ENCODE measurements around the gene CPNE6.

CPNE6 gene

DNA sequence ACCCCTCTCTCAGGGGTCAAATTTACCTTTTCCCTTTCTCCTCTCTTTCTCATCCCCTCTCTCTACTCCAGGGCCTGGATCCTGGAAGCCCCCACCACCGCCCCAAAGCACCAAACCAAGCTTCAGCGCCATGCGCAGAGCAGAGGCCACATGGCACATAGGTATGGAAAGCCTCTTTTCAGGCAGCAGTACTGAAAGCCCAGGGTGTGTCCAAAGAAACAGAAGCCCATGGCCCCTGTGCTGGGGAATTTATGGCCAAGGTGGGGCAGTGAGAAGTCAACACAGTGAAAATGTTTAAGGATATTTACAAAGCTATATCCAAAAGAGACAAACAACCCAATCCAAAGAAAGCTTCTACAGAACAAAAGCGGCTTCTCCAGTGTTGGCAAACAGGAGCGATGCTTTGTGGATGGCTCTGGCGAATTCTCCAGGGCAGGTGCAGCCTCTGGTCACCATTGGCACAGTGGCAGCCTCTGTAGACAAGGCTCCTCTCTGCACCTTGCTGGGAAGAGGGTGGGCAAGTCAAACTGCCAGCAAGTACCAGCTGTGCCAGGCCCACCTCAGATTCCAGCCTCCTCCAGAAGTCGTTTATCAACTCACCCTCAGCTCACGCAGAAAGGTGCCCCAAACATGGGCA, 4.7 kb upstream of the CPNE6 start:
- ChIA-PET POLR2A (no interaction called here), CTCF (interaction anchor here (0.8 to 1.5 kb wide), 3 partner anchors 8 to 26 kb away, joined by 3 to 6 read pairs (median 6); no protein-coding TSS in a partner anchor)
- no peak overlapping the region for H3K27ac ChIP-seq (ENCODE audit: extremely low read depth, low read depth, low read length)

DNA sequence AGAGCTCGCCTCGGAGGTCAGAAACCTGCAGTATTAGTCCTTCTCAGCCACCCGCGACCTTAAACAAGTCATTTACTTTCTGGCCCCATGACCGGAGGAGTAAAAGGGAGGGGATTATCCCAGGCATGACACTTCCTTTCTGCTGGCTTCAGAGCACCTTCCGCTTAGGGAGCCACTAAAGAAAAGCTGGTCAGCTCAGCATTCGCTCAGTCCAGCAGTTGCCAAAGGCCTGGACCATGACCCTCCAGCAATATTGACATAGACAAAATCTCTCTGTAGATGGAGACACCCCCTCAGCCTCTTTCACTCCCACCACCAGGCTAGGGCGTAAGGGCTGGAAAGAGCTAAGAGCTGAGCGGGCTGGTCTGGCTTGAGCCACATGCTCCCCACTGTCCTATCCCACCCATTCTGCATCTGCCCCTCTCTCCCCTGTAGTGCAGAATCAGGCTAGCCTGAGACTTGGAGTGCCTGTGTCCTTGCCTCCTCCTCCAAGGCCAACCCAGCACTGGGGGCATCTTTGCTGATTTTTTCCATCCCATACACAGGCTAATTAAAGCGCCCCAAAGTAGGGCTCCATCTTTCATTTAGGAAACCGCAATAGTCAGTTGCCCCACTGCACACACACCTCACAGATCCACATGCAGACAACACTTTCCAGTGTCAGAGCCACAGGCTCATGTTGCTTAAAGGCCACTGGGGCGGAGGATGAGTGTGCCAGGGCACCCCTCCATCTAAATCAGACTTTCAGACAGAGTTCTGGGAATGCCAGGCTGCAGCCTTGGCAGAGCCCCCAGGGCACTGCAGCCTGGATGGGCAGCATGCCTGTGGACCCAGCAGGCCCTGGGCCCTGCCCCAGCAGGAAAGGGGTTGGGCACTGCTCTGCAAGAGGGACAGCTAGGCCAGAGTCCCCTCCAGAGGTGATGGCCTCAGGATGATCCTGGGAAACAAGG, 4.0 kb upstream of the CPNE6 start:
- H3K9me3 ChIP-seq (ENCODE audit: control insufficient read depth, insufficient read depth, low read depth, low read length) = no peaks in the 10 kb centered on the region
- H3K4me1 ChIP-seq (ENCODE audit: control insufficient read depth, insufficient read depth, low read length) = no peaks in the 10 kb centered on the region
- no peak overlapping the region for H3K27ac ChIP-seq (ENCODE audit: extremely low read depth, low read depth, low read length)
- CTCF ChIA-PET = interaction anchor here (0.7 to 1.5 kb wide), 4 partner anchors 9 to 41 kb away, joined by 3 to 7 read pairs (median 6); no protein-coding TSS in a partner anchor
- POLR2A ChIA-PET = no interaction called here
- H3K4me3 ChIP-seq (ENCODE audit: low read depth, low read length) = no peak overlapping the region
- H3K36me3 ChIP-seq (ENCODE audit: control insufficient read depth in 2 of 2, insufficient read depth in 1 of 2, low read length in 2 of 2) = no peaks in the 10 kb centered on the region
- TF ChIP-seq ZNF624 (tag by site-specific recombination; IDR thresholded peaks at IDR 0.05) = no peak
- TF ChIP-seq, protein P1, sequence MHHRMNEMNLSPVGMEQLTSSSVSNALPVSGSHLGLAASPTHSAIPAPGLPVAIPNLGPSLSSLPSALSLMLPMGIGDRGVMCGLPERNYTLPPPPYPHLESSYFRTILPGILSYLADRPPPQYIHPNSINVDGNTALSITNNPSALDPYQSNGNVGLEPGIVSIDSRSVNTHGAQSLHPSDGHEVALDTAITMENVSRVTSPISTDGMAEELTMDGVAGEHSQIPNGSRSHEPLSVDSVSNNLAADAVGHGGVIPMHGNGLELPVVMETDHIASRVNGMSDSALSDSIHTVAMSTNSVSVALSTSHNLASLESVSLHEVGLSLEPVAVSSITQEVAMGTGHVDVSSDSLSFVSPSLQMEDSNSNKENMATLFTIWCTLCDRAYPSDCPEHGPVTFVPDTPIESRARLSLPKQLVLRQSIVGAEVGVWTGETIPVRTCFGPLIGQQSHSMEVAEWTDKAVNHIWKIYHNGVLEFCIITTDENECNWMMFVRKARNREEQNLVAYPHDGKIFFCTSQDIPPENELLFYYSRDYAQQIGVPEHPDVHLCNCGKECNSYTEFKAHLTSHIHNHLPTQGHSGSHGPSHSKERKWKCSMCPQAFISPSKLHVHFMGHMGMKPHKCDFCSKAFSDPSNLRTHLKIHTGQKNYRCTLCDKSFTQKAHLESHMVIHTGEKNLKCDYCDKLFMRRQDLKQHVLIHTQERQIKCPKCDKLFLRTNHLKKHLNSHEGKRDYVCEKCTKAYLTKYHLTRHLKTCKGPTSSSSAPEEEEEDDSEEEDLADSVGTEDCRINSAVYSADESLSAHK (tag by site-specific recombination; IDR thresholded peaks at IDR 0.05) = no peak
- TF ChIP-seq, protein P2, sequence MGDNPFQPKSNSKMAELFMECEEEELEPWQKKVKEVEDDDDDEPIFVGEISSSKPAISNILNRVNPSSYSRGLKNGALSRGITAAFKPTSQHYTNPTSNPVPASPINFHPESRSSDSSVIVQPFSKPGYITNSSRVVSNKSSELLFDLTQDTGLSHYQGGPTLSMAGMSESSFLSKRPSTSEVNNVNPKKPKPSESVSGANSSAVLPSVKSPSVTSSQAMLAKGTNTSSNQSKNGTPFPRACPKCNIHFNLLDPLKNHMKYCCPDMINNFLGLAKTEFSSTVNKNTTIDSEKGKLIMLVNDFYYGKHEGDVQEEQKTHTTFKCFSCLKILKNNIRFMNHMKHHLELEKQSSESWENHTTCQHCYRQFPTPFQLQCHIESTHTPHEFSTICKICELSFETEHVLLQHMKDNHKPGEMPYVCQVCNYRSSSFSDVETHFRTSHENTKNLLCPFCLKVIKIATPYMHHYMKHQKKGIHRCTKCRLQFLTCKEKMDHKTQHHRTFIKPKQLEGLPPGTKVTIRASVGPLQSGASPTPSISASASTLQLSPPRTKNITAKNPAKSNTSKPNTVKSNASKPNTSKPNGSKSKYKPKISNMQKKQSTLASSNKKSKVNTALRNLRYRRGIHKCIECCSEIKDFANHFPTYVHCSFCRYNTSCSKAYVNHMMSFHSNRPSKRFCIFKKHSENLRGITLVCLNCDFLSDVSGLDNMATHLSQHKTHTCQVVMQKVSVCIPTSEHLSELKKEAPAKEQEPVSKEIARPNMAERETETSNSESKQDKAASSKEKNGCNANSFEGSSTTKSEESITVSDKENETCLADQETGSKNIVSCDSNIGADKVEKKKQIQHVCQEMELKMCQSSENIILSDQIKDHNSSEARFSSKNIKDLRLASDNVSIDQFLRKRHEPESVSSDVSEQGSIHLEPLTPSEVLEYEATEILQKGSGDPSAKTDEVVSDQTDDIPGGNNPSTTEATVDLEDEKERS (tag by site-specific recombination; IDR thresholded peaks at IDR 0.05) = no peak
- TF ChIP-seq, protein P3, sequence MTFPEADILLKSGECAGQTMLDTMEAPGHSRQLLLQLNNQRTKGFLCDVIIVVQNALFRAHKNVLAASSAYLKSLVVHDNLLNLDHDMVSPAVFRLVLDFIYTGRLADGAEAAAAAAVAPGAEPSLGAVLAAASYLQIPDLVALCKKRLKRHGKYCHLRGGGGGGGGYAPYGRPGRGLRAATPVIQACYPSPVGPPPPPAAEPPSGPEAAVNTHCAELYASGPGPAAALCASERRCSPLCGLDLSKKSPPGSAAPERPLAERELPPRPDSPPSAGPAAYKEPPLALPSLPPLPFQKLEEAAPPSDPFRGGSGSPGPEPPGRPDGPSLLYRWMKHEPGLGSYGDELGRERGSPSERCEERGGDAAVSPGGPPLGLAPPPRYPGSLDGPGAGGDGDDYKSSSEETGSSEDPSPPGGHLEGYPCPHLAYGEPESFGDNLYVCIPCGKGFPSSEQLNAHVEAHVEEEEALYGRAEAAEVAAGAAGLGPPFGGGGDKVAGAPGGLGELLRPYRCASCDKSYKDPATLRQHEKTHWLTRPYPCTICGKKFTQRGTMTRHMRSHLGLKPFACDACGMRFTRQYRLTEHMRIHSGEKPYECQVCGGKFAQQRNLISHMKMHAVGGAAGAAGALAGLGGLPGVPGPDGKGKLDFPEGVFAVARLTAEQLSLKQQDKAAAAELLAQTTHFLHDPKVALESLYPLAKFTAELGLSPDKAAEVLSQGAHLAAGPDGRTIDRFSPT (tag by site-specific recombination; IDR thresholded peaks at IDR 0.05) = no peak
- TF ChIP-seq GLIS2 (tag by site-specific recombination; IDR thresholded peaks at IDR 0.05) = no peak
- no peak for TF ChIP-seq SCRT1 (tag by site-specific recombination; IDR thresholded peaks at IDR 0.05; ENCODE audit: borderline replicate concordance)
- TF ChIP-seq ZBTB21 (tag by site-specific recombination; IDR thresholded peaks at IDR 0.05) = no peak
- TF ChIP-seq ZNF514 (tag by site-specific recombination; IDR thresholded peaks at IDR 0.05) = no peak

More for the DNA sequence above, 4.7 kb upstream of the CPNE6 start:
- H3K36me3 ChIP-seq (ENCODE audit: control insufficient read depth in 2 of 2, insufficient read depth in 1 of 2, low read length in 2 of 2) = no peaks in the 10 kb centered on the region
- no peak overlapping the region for H3K4me3 ChIP-seq (ENCODE audit: low read depth, low read length)
- TF ChIP-seq HOXC10 (CRISPR knock-in tag; IDR thresholded peaks at IDR 0.05) = no peak
- TF ChIP-seq, protein P4, sequence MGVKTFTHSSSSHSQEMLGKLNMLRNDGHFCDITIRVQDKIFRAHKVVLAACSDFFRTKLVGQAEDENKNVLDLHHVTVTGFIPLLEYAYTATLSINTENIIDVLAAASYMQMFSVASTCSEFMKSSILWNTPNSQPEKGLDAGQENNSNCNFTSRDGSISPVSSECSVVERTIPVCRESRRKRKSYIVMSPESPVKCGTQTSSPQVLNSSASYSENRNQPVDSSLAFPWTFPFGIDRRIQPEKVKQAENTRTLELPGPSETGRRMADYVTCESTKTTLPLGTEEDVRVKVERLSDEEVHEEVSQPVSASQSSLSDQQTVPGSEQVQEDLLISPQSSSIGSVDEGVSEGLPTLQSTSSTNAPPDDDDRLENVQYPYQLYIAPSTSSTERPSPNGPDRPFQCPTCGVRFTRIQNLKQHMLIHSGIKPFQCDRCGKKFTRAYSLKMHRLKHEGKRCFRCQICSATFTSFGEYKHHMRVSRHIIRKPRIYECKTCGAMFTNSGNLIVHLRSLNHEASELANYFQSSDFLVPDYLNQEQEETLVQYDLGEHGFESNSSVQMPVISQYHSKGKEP (tag by site-specific recombination; IDR thresholded peaks at IDR 0.05) = no peak
- TF ChIP-seq, protein P5, sequence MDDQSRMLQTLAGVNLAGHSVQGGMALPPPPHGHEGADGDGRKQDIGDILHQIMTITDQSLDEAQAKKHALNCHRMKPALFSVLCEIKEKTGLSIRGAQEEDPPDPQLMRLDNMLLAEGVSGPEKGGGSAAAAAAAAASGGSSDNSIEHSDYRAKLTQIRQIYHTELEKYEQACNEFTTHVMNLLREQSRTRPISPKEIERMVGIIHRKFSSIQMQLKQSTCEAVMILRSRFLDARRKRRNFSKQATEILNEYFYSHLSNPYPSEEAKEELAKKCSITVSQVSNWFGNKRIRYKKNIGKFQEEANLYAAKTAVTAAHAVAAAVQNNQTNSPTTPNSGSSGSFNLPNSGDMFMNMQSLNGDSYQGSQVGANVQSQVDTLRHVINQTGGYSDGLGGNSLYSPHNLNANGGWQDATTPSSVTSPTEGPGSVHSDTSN (CRISPR knock-in tag; IDR thresholded peaks at IDR 0.05) = no peak
- no peak for TF ChIP-seq ZNF629 (tag by site-specific recombination; IDR thresholded peaks at IDR 0.05)
- TF ChIP-seq, protein P6, sequence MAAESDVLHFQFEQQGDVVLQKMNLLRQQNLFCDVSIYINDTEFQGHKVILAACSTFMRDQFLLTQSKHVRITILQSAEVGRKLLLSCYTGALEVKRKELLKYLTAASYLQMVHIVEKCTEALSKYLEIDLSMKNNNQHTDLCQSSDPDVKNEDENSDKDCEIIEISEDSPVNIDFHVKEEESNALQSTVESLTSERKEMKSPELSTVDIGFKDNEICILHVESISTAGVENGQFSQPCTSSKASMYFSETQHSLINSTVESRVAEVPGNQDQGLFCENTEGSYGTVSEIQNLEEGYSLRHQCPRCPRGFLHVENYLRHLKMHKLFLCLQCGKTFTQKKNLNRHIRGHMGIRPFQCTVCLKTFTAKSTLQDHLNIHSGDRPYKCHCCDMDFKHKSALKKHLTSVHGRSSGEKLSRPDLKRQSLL (tag by site-specific recombination; IDR thresholded peaks at IDR 0.05) = no peak
- no peak for TF ChIP-seq ZFHX2 (tag by site-specific recombination; conservative IDR thresholded peaks at IDR 0.05)
- no peak for TF ChIP-seq ZSCAN16 (tag by site-specific recombination; IDR thresholded peaks at IDR 0.05)
- no peak for TF ChIP-seq ZNF211 (tag by site-specific recombination; IDR thresholded peaks at IDR 0.05; ENCODE audit: low read depth)
- TF ChIP-seq, protein P7, sequence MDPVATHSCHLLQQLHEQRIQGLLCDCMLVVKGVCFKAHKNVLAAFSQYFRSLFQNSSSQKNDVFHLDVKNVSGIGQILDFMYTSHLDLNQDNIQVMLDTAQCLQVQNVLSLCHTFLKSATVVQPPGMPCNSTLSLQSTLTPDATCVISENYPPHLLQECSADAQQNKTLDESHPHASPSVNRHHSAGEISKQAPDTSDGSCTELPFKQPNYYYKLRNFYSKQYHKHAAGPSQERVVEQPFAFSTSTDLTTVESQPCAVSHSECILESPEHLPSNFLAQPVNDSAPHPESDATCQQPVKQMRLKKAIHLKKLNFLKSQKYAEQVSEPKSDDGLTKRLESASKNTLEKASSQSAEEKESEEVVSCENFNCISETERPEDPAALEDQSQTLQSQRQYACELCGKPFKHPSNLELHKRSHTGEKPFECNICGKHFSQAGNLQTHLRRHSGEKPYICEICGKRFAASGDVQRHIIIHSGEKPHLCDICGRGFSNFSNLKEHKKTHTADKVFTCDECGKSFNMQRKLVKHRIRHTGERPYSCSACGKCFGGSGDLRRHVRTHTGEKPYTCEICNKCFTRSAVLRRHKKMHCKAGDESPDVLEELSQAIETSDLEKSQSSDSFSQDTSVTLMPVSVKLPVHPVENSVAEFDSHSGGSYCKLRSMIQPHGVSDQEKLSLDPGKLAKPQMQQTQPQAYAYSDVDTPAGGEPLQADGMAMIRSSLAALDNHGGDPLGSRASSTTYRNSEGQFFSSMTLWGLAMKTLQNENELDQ (tag by site-specific recombination; IDR thresholded peaks at IDR 0.05; ENCODE audit: low read depth) = no peak
- TF ChIP-seq FEZF1 (tag by site-specific recombination; IDR thresholded peaks at IDR 0.05) = no peak
- no peak for TF ChIP-seq REPIN1 (tag by site-specific recombination; IDR thresholded peaks at IDR 0.05; ENCODE audit: low read depth)
- TF ChIP-seq ZNF169 (tag by site-specific recombination; IDR thresholded peaks at IDR 0.05) = no peak
- no peaks in the 10 kb centered on the region for H3K4me1 ChIP-seq (ENCODE audit: control insufficient read depth, insufficient read depth, low read length)
- H3K9me3 ChIP-seq (ENCODE audit: control insufficient read depth, insufficient read depth, low read depth, low read length) = no peaks in the 10 kb centered on the region

Measured in HEK293 (cell line).